HT1080 (cell line): ENCODE results near the gene KLHDC10. TPM values are rescaled to one million over a fixed set of nuclear protein-coding genes. Genes with fewer than 3 reads are reported as not detected.
"Not testable (repeated sequence)": the region's sequence is repeated elsewhere in the genome, so short reads cannot be mapped to it uniquely, and the experiment has no call there.

ENCODE experiments used
- DNase-seq: peaks from one replicate; pipeline ENCODE4 v3.0.0-alpha.2; 2015; ENCODE audit warnings: low read depth
- total RNA-seq: library from RNA; depleted of rRNA; stranded (reverse); fragments of >200 nt; shearing (Covaris generic); gene quantifications from 2 replicates; pipeline ENCODE4 v1.2.3, GENCODE V29; 2014

KLHDC10 gene
- total RNA-seq, 1 experiment from 2014 or later: 13.1 TPM

DNA sequence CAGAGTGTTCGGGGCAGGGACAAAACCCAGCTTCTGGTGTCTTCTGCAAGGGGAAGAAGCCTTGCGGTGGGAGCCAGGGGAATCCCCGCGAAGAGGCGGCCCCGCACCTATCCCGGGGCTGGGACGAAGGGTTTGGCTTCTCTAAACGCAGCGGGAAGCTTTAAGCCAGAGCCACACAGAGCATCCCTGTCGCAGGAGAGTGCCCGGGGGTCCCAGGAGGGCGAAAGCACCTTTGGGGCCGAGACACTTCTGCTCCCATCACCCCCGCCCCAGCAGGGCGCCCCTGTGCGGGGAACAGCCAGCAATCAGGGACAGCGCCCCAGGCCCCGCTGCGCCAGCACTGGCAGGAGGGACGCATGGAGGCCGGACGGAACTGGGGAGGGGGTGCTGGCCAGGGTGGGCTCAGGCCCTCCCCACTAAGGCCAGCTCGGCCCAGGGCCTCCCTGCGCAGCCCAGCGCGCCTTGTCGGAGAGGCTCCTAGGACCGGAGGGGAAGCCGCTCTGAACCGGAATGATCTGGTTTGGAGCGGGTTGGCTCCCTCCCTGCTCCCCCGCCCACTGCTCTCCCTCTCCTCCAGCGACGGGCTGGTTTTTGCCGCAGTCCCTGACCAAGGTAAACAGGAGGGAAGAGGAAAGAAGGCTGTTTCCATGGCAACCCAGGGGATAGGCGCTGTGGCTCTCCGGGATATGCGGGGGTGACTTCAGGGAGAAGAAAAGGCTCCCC, 71.0 kb downstream of the KLHDC10 start:
- DNase-seq: no peak

GRCh38 chr7:130141884-130142653, 71.7 kb downstream of the KLHDC10 start:
- no peak for DNase-seq

DNA sequence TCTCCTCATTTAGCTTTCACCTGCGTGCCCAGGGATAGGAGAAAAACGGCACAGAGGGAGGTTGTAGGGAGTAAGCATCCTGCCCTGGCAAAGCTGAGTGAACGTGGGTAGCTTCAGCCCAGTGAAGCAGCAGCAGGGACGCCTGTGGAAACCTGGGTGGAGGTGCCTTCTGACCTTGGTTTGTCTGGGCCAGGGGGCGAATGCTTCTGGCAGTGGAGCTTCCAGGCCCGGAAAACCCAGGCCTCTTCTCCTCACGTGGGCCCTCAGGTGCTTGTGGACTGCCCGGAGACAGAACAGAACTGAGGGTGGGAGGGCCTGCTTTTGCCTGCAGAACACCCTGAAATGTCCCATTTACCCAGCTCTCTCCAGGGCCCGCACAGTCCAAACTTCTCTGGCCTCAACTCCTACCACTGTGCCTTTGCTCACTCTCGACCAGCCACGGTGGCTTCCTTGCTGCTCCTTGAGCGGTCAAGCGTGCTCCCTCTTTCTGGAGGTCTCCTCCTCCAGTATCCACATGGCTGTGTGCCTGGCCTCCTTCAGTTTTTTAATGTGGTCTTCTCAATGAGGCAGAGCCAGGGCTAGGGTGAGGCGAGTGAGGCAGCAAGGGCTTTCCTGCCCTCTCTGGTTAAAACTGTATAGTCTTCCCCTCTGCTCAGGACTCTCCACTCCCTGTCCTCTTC, 72.5 kb downstream of the KLHDC10 start:
- no peak for DNase-seq

DNA sequence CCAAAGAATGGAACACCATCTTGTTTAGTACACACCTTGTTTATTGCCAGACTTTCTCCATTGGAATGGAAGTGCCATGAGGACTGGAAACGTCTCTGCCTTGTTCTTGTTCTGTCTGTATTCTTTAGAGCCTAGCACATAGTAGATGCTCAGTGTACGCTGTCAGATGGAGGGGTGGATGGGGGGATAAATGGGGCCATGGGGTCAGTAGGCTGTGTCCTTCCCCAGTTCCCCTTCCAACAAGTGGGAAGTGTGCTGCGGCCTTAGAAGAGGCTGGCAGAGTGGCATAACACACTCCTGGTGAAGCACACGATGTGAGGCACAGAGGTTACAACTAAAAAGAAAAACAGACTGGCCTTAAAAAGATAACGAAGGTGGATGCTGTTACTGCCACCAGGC, 73.0 kb downstream of the KLHDC10 start:
- no peak for DNase-seq

GRCh38 chr7:130143986-130144311, 73.6 kb downstream of the KLHDC10 start:
- no peak for DNase-seq

DNA sequence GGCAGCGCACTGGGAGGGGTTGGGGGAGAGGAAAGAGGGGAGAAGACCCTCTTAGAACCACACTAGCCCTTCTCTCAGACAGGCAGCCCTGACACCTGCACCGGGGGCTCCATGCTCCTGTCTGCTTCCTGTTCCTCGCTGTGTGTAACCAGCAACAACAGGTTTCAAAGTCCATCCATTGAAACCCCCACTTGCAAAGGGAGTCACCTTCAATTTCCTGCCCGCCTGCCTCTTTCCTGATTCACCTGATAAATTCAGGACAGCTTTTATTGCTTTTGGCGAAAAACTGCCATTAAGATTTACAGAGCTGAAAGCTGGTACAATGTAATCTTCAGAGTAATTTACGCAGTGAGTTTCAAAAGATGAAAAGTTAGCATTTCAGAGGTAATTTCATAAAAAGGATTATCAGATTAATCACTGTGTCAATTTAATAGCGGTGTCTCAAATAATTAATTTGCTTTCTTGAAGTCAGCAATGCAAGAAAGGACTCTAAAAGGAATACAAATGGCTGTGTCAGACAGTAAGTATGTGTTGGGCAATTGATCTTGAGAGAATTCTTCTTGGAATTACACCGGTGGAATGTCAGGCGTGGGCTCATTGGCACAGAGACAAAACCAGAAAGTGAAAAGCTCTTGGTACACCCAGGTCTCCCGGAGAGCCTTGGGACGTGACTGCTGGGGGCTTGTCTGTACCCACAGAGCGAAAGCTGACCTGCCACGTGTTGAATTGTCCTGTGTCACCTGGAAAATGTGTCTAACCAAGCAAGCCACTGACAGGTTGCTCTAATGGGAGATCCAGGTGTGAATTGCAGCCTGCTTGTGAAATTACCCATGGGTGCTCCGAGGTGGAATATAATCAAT, 74.2 kb downstream of the KLHDC10 start:
- peak; percentile 20 for DNase-seq

- no peak for DNase-seq
Measured at GRCh38 chr7:130145424-130146100, 75.2 kb downstream of the KLHDC10 start.

DNA sequence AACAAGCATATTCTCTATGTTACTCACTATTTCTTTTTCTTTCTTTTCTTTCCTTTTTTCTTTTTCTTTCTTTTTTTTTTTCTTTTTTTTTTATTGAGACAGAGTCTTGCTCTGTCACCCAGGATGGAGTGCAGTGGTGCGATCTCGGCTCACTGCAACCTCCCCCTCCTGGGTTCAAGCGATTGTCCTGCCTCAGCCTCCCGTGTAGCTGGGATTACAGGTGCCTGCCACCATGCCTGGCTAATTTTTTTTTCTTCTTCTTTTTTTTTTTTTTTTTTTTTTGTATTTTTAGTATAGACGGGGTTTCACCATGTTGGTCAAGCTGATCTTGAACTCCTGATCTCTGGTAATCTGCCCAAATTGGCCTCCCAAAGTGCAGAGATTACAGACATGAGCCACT, 75.8 kb downstream of the KLHDC10 start:
- not testable (repeated sequence) for DNase-seq

DNA sequence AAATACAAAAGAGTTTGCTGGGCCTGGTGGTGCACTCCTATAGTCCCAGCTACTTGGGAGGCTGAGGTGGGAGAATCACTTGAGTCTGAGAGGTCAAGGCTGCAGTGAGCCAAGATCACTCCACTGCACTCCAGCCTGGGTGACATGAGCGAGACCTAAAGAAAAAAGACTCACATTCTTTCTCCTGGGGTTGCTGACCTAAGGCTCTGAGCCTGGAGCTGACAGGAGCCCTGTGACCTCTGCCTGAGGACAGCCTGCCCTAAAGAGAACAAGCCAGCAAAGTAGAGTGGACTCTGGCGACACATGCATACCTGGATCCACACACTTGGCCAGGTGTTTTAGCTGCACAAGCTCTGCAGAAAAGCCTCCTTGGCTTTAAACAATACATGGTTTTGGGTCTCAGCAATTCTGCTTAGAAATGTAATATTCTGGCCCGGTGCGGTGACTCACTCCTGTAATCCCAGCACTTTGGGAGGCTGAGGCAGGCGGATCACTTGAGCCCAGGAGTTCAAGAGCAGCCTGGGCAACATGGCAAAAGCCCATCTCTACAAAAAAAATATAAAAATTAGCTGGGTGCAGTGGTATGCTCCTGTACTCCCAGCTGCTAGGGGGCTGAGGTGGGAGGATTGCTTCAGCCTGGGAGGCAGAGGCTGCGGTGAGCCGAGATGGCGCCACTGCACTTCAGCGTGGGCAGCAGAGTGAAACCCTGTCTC, 76.5 kb downstream of the KLHDC10 start:
- no peak for DNase-seq

GRCh38 chr7:130147710-130148325, 77.5 kb downstream of the KLHDC10 start:
- no peak for DNase-seq

- DNase-seq: no peak
Measured at GRCh38 chr7:130148561-130148960, 78.2 kb downstream of the KLHDC10 start.

GRCh38 chr7:130149281-130150139, 79.2 kb downstream of the KLHDC10 start:
- no peak for DNase-seq

GRCh38 chr7:130150587-130150986, 80.3 kb downstream of the KLHDC10 start:
- DNase-seq: no peak

- peak; percentile 27 for DNase-seq
Measured at GRCh38 chr7:130151591-130152492, 81.5 kb downstream of the KLHDC10 start.

DNA sequence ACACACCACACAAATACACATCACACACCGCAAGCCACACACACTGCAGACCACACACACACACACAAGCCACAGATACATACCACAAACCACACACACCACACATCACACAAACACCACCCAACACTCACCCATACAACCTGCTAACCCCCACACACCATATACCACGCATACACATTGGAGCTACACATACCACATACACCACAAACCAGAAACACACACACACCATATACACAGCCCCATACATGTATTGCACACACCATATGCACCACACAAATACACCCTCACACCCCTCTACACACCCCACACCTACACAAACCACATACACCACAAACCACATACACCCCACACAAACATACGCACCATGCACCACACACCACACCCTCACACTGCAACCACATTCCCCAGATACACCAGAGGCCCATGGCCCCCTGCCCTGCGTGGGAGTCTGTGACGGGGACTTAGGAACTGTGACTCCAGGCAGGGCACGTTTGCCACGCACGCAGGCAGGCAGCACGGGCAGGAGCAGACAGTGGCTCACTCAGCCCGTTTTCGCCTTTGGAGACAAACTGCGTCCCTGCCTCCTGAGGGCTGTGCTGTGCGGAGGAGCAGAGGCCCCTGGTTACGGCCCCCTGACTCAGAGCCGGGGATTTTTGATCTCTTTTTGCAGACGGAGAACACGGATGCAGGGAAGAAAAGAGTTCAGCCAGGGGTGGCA, 82.3 kb downstream of the KLHDC10 start:
- DNase-seq: no peak

GRCh38 chr7:130153211-130153908, 83.0 kb downstream of the KLHDC10 start:
- no peak for DNase-seq
